Vagina (tissue), 2 donors: ENCODE results near the gene LINGO4. TPM values are rescaled to one million over a fixed set of nuclear protein-coding genes. Genes with fewer than 3 reads are reported as not detected.

Experiments
- DNase-seq, 2 donors: peaks; one replicate each; pipeline ENCODE4 v3.0.0-alpha.2; 2017; ENCODE audit errors: extremely low spot score in 2 of 2
- H3K27ac ChIP-seq: fragments of 200-600 bp; sonication (generic); one replicate; pipeline ENCODE4 v1.5.1; 2019
- H3K27me3 ChIP-seq: fragments of 200-600 bp; sonication (generic); one replicate; pipeline ENCODE4 v1.5.1; 2019
- H3K36me3 ChIP-seq, 2 donors: fragments of 200-600 bp; sonication (generic); one replicate each; pipeline ENCODE4 v1.5.1; 2017 to 2019
- H3K4me1 ChIP-seq: fragments of 200-600 bp; sonication (generic); one replicate; pipeline ENCODE4 v1.5.1; 2019
- H3K4me3 ChIP-seq, 2 donors: fragments of 200-600 bp; sonication (generic); 1 replicate in 1 of 2; 2 replicates in 1 of 2; pipeline ENCODE4 v1.5.1; 2016 to 2019
- H3K9me3 ChIP-seq: fragments of 200-600 bp; sonication (generic); one replicate; pipeline ENCODE4 v1.5.1; 2019
- POLR2A ChIP-seq, 2 donors: fragments of 450-650 bp; IDR thresholded peaks; one replicate each; pipeline ENCODE4 v1.6.1; 2017; ENCODE audit warnings: antibody characterized with exemption in 2 of 2, mild to moderate bottlenecking in 2 of 2, moderate library complexity in 2 of 2
- POLR2AphosphoS5 ChIP-seq, 2 donors: sonication (generic); formaldehyde crosslinking; IDR thresholded peaks; one replicate each; pipeline ENCODE4 v1.9.0; 2017; ENCODE audit warnings: antibody characterized with exemption in 2 of 2, mild to moderate bottlenecking in 2 of 2, low read depth in 1 of 2; ENCODE audit not compliant: insufficient read depth in 1 of 2
- intact Hi-C: fragments of 100-400 bp; cut with DNase I; formaldehyde crosslinking; loops from one replicate; pipeline ENCODE4 v1.15.1; 2023
- total RNA-seq: library from RNA; depleted of rRNA; stranded (reverse); fragments of >200 nt; gene quantifications from one replicate; pipeline ENCODE4 v1.2.3, GENCODE V29; 2016
- TF ChIP-seq, protein P1 (sequence below), 3 experiments: fragments of 450-650 bp in 2 of 3; fragments of 200-600 bp in 1 of 3; sonication (generic) in 1 of 3; IDR thresholded peaks; one replicate each; pipeline ENCODE4 v1.5.1; 2017 to 2019; ENCODE audit warnings: antibody characterized with exemption in 3 of 3, mild to moderate bottlenecking in 2 of 3, moderate library complexity in 2 of 3

LINGO4 gene
- total RNA-seq, 1 donor from 2014 or later: 0.98 TPM

GRCh38 chr1:151831256-151831591 is 26.0 kb upstream of the LINGO4 start:
- no peaks in the 10 kb centered on the region for H3K9me3 ChIP-seq
- no peaks in the 10 kb centered on the region for H3K36me3 ChIP-seq
- DNase-seq: no peak
- TF ChIP-seq POLR2AphosphoS5 (IDR thresholded peaks at IDR 0.05; ENCODE audit: insufficient read depth in 1 of 2, low read depth in 1 of 2): no peak
- no peak for TF ChIP-seq POLR2A (IDR thresholded peaks at IDR 0.05)
- TF ChIP-seq, protein P1, sequence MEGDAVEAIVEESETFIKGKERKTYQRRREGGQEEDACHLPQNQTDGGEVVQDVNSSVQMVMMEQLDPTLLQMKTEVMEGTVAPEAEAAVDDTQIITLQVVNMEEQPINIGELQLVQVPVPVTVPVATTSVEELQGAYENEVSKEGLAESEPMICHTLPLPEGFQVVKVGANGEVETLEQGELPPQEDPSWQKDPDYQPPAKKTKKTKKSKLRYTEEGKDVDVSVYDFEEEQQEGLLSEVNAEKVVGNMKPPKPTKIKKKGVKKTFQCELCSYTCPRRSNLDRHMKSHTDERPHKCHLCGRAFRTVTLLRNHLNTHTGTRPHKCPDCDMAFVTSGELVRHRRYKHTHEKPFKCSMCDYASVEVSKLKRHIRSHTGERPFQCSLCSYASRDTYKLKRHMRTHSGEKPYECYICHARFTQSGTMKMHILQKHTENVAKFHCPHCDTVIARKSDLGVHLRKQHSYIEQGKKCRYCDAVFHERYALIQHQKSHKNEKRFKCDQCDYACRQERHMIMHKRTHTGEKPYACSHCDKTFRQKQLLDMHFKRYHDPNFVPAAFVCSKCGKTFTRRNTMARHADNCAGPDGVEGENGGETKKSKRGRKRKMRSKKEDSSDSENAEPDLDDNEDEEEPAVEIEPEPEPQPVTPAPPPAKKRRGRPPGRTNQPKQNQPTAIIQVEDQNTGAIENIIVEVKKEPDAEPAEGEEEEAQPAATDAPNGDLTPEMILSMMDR (IDR thresholded peaks at IDR 0.05): no peak
- H3K27me3 ChIP-seq: no peaks in the 10 kb centered on the region
- intact Hi-C loops: no loop called here
- no peak overlapping the region for H3K27ac ChIP-seq
- H3K4me3 ChIP-seq: peak overlapping the region in 1 of 2 donors; percentile 7
- peaks cover 25% of the 10 kb centered on the region for H3K4me1 ChIP-seq

- intact Hi-C loops: no loop called here
Observed at GRCh38 chr1:151830055-151830454, 24.8 kb upstream of the LINGO4 start.

GRCh38 chr1:151829352-151830046 is 24.3 kb upstream of the LINGO4 start:
- Histone ChIP-seq H3K4me3 (no peak overlapping the region), H3K27me3 (no peaks in the 10 kb centered on the region), H3K9me3 (no peaks in the 10 kb centered on the region), H3K36me3 (no peaks in the 10 kb centered on the region), H3K27ac (no peak overlapping the region), H3K4me1 (peaks cover 25% of the 10 kb centered on the region)
- DNase-seq: no peak
- intact Hi-C loops: no loop called here
- TF ChIP-seq POLR2AphosphoS5 (IDR thresholded peaks at IDR 0.05; ENCODE audit: insufficient read depth in 1 of 2, low read depth in 1 of 2): no peak
- no peak for TF ChIP-seq POLR2A (IDR thresholded peaks at IDR 0.05)
- TF ChIP-seq, protein P1 (IDR thresholded peaks at IDR 0.05): no peak

More at GRCh38 chr1:151830055-151830454, 24.8 kb upstream of the LINGO4 start:
- H3K4me1 ChIP-seq: peaks cover 25% of the 10 kb centered on the region
- DNase-seq: no peak
- no peaks in the 10 kb centered on the region for H3K27me3 ChIP-seq
- no peak overlapping the region for H3K4me3 ChIP-seq
- no peaks in the 10 kb centered on the region for H3K36me3 ChIP-seq
- no peaks in the 10 kb centered on the region for H3K9me3 ChIP-seq
- TF ChIP-seq POLR2AphosphoS5 (IDR thresholded peaks at IDR 0.05; ENCODE audit: insufficient read depth in 1 of 2, low read depth in 1 of 2) (no peak), POLR2A (IDR thresholded peaks at IDR 0.05) (no peak)
- TF ChIP-seq, protein P1 (IDR thresholded peaks at IDR 0.05): no peak
- H3K27ac ChIP-seq: no peak overlapping the region

- no peak overlapping the region for H3K27ac ChIP-seq
Observed at GRCh38 chr1:151828921-151829320, 23.7 kb upstream of the LINGO4 start.

GRCh38 chr1:151827853-151828252 is 22.6 kb upstream of the LINGO4 start:
- no peak for DNase-seq
- H3K27me3 ChIP-seq: no peaks in the 10 kb centered on the region
- H3K27ac ChIP-seq: no peak overlapping the region
- no peak overlapping the region for H3K4me3 ChIP-seq
- H3K36me3 ChIP-seq: no peaks in the 10 kb centered on the region
- peaks cover 21% of the 10 kb centered on the region for H3K4me1 ChIP-seq
- intact Hi-C loops: no loop called here
- TF ChIP-seq POLR2AphosphoS5 (IDR thresholded peaks at IDR 0.05; ENCODE audit: insufficient read depth in 1 of 2, low read depth in 1 of 2): no peak
- TF ChIP-seq POLR2A (IDR thresholded peaks at IDR 0.05): no peak
- TF ChIP-seq, protein P1 (IDR thresholded peaks at IDR 0.05): no peak
- no peaks in the 10 kb centered on the region for H3K9me3 ChIP-seq

More at GRCh38 chr1:151828921-151829320, 23.7 kb upstream of the LINGO4 start:
- TF ChIP-seq, protein P1 (IDR thresholded peaks at IDR 0.05): no peak
- no peak for TF ChIP-seq POLR2AphosphoS5 (IDR thresholded peaks at IDR 0.05; ENCODE audit: insufficient read depth in 1 of 2, low read depth in 1 of 2)
- no peak for TF ChIP-seq POLR2A (IDR thresholded peaks at IDR 0.05)
- H3K4me1 ChIP-seq: peaks cover 25% of the 10 kb centered on the region
- H3K36me3 ChIP-seq: no peaks in the 10 kb centered on the region
- DNase-seq: no peak
- intact Hi-C loops: no loop called here
- no peaks in the 10 kb centered on the region for H3K9me3 ChIP-seq
- H3K4me3 ChIP-seq: no peak overlapping the region
- H3K27me3 ChIP-seq: no peaks in the 10 kb centered on the region
